A549 (cell line): ENCODE data around the gene EPHA1. TPM values are rescaled to one million over a fixed set of nuclear protein-coding genes. Genes with fewer than 3 reads are reported as not detected.

Experiments used
- ATAC-seq, 2 experiments: fragments of 200-7000 bp in 1 of 2; fragments of >200 bp in 1 of 2; cut with Nextera tagmentation in 1 of 2; cut with Tn5 transposase in 1 of 2; 3 replicates each; pipeline versions ENCODE4 v1.8.0 to v1.9.1; 2018 to 2020; ENCODE audit warnings: mild to moderate bottlenecking in 1 of 2, moderate library complexity in 1 of 2
- CTCF ChIA-PET: fragments of 300-600 bp; sonication (Branson Sonifier 250); formaldehyde crosslinking; extraction: SDS; loops from one replicate; lab custom pipeline; 2021; ENCODE audit warnings: antibody characterized with exemption, inconsistent platforms; lab: Yijun Ruan, JAX
- POLR2A ChIA-PET: fragments of 350-600 bp; formaldehyde crosslinking; extraction: SDS; loops from one replicate; lab custom pipeline; 2021; ENCODE audit warnings: antibody characterized with exemption, inconsistent platforms; lab: Yijun Ruan, JAX
- DNase-seq, 2 experiments: peaks; one replicate each; pipeline versions ENCODE4 v3.0.0 to v3.0.0-alpha.2; 2011 to 2016; ENCODE audit warnings: low read depth in 1 of 2, low spot score in 1 of 2
- FAIRE-seq: peaks from 2 replicates; lab custom pipeline; 2011; peaks lifted over from hg19 to GRCh38; lab: Jason Lieb, UNC
- H3K27ac ChIP-seq, 2 experiments: fragments of >200 bp; sonication (Bioruptor Twin); formaldehyde crosslinking; 3 replicates each; pipeline ENCODE4 v1.5.1; 2016 to 2017
- H3K4me1 ChIP-seq: fragments of >200 bp; sonication (Bioruptor Twin); formaldehyde crosslinking; 3 replicates; pipeline ENCODE4 v1.6.1; 2016
- H3K4me2 ChIP-seq: fragments of >200 bp; sonication (Bioruptor Twin); formaldehyde crosslinking; 3 replicates; pipeline ENCODE4 v1.6.1; 2016
- H3K4me3 ChIP-seq: fragments of >200 bp; sonication (Bioruptor Twin); formaldehyde crosslinking; 3 replicates; pipeline ENCODE4 v1.5.1; 2016
- H3K9me3 ChIP-seq: fragments of >200 bp; sonication (Bioruptor Twin); formaldehyde crosslinking; 3 replicates; pipeline ENCODE4 v1.6.1; 2016
- CHD2 ChIP-seq: fragments of 150-350 bp; IDR thresholded peaks from 2 replicates; pipeline ENCODE4 v1.6.1; 2014; ENCODE audit warnings: low read length; ENCODE audit not compliant: partially characterized antibody
- CHD4 ChIP-seq: fragments of 200-600 bp; sonication (generic); IDR thresholded peaks from 2 replicates; pipeline ENCODE4 v1.6.1; 2016; ENCODE audit warnings: antibody characterized with exemption, mild to moderate bottlenecking, borderline replicate concordance
- EHMT2 ChIP-seq: fragments of 200-600 bp; sonication (generic); IDR thresholded peaks from 2 replicates; pipeline ENCODE4 v1.6.1; 2016; ENCODE audit warnings: antibody characterized with exemption, low read depth, mild to moderate bottlenecking, moderate library complexity
- ESRRA ChIP-seq: fragments of 150-350 bp; IDR thresholded peaks from 2 replicates; pipeline ENCODE4 v1.6.1; 2014; ENCODE audit warnings: mild to moderate bottlenecking, low read length, borderline replicate concordance
- FOXS1 ChIP-seq: fragments of 250-450 bp; sonication (Bioruptor Pico); IDR thresholded peaks from 2 replicates; pipeline ENCODE4 v1.5.0; 2020; ENCODE audit warnings: mild to moderate bottlenecking, moderate library complexity
- HEYL ChIP-seq: fragments of 250-450 bp; sonication (Bioruptor Pico); IDR thresholded peaks from 2 replicates; pipeline ENCODE4 v1.8.0; 2021; ENCODE audit warnings: mild to moderate bottlenecking, moderate library complexity
- JUNB ChIP-seq: fragments of >200 bp; sonication (Bioruptor Twin); formaldehyde crosslinking; IDR thresholded peaks from 2 replicates; pipeline ENCODE4 v1.6.1; 2016
- KDM5A ChIP-seq: fragments of 200-600 bp; sonication (generic); IDR thresholded peaks from 2 replicates; pipeline ENCODE4 v1.6.1; 2016; ENCODE audit warnings: antibody characterized with exemption, mild to moderate bottlenecking
- MAZ ChIP-seq: fragments of 150-350 bp; IDR thresholded peaks from 2 replicates; pipeline ENCODE4 v1.6.1; 2014; ENCODE audit warnings: antibody characterized with exemption, low read depth, low read length, borderline replicate concordance
- MYC ChIP-seq: IDR thresholded peaks from 2 replicates; pipeline ENCODE4 v1.6.1; 2012; ENCODE audit warnings: mild to moderate bottlenecking, inconsistent platforms, low read length, improper control_type of control experiment, borderline replicate concordance
- NFE2L2 ChIP-seq: fragments of 150-350 bp; conservative IDR thresholded peaks from 2 replicates; pipeline ENCODE4 v1.6.1; 2014; ENCODE audit warnings: low read length
- NPAS2 ChIP-seq: fragments of 250-450 bp; sonication (Bioruptor Pico); IDR thresholded peaks from 2 replicates; pipeline ENCODE4 v1.8.0; 2022; ENCODE audit warnings: mild to moderate bottlenecking, moderate library complexity, borderline replicate concordance
- NR3C1 ChIP-seq: fragments of >200 bp; sonication (Bioruptor Twin); formaldehyde crosslinking; IDR thresholded peaks from 3 replicates; pipeline ENCODE4 v1.6.1; 2017
- PHF8 ChIP-seq: fragments of 200-600 bp; sonication (generic); IDR thresholded peaks from 2 replicates; pipeline ENCODE4 v1.6.1; 2016; ENCODE audit warnings: low read depth, mild to moderate bottlenecking, antibody characterized with exemption, moderate library complexity, borderline replicate concordance
- POLR2A ChIP-seq: IDR thresholded peaks from 2 replicates; pipeline ENCODE4 v1.6.1; 2012; ENCODE audit warnings: mild to moderate bottlenecking, low read length
- RFX5 ChIP-seq: fragments of 450-650 bp; IDR thresholded peaks from 2 replicates; pipeline ENCODE4 v1.7.1; 2014; ENCODE audit warnings: antibody characterized with exemption, mild to moderate bottlenecking, moderate library complexity
- RNF2 ChIP-seq: fragments of 200-600 bp; sonication (generic); IDR thresholded peaks from 2 replicates; pipeline ENCODE4 v1.6.1; 2016; ENCODE audit warnings: low read depth, mild to moderate bottlenecking, antibody characterized with exemption, moderate library complexity, borderline replicate concordance
- SMC3 ChIP-seq: fragments of >200 bp; sonication (Bioruptor Twin); formaldehyde crosslinking; IDR thresholded peaks from 3 replicates; pipeline ENCODE4 v1.6.1; 2018; ENCODE audit warnings: inconsistent platforms
- TFCP2L1 ChIP-seq: fragments of 250-450 bp; sonication (Bioruptor Pico); IDR thresholded peaks from 2 replicates; pipeline ENCODE4 v1.5.0; 2021; ENCODE audit warnings: mild to moderate bottlenecking
- ZSCAN20 ChIP-seq: fragments of 250-450 bp; sonication (Bioruptor Pico); IDR thresholded peaks from 2 replicates; pipeline ENCODE4 v1.8.0; 2022; ENCODE audit warnings: mild to moderate bottlenecking, moderate library complexity
- WGBS: methylation state at CpG from one replicate; pipeline ENCODE4 v1.1.6; 2017; ENCODE audit errors: missing lambda C conversion rate; 5-methylcytosine and 5-hydroxymethylcytosine counted together
- polyA plus RNA-seq, 4 experiments: library from polyadenylated mRNA; depleted of rRNA in 3 of 4; stranded (reverse); fragments of >200 nt; fragmentation: RNase III in 1 of 4; extraction: RNeasy Plus Mini Kit Qiagen cat#74134 plus additional on column Dnase treatment in 1 of 4; gene quantifications; 2 replicates in 3 of 4; 3 replicates in 1 of 4; pipeline ENCODE4 v1.2.3, GENCODE V29; 2011 to 2017
- TF ChIP-seq, protein P1 (sequence below): IDR thresholded peaks from 2 replicates; pipeline ENCODE4 v1.6.1; 2012
- TF ChIP-seq, protein P2 (sequence below): fragments of >200 bp; sonication (Bioruptor Twin); formaldehyde crosslinking; IDR thresholded peaks from 3 replicates; pipeline ENCODE4 v1.6.1; 2016
- TF ChIP-seq, protein P3 (sequence below): fragments of 250-450 bp; sonication (Bioruptor Pico); IDR thresholded peaks from 2 replicates; pipeline ENCODE4 v1.5.0; 2021; ENCODE audit warnings: mild to moderate bottlenecking, moderate library complexity, borderline replicate concordance
- TF ChIP-seq, protein P4 (sequence below): fragments of >200 bp; sonication (Bioruptor Twin); formaldehyde crosslinking; IDR thresholded peaks from 3 replicates; pipeline ENCODE4 v1.5.1; 2016
- TF ChIP-seq, protein P5 (sequence below): IDR thresholded peaks from 2 replicates; pipeline ENCODE4 v1.6.1; 2012
- TF ChIP-seq, protein P6 (sequence below): fragments of 250-450 bp; sonication (Bioruptor Pico); IDR thresholded peaks from 2 replicates; pipeline ENCODE4 v1.5.0; 2020; ENCODE audit warnings: low read depth, mild to moderate bottlenecking, moderate library complexity

EPHA1 gene
- polyA plus RNA-seq, 2 of the 4 experiments (the other 2 are of a cell fraction) = not detected

DNA sequence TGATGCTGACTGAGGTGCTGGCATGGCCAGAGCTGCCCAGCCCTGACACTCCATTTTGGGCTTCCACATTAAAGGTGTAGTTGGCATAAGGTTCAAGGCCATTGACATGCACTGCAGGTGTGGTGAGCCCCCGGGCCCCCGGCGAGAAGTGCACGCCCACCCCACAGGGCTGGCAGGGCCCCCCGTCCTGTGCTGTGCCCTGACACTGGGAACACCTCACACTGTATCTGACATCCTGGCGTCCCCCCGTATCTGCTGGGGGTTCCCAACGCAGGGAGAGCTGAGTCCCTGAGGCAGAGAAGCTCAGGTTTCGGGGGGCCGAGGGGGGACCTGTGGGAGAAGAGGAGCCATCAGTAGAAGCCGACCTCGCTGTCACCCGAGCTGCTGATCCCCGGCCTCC, 10.0 kb downstream of the EPHA1 start:
- CTCF ChIA-PET = interaction anchor here (0.7 to 4.3 kb wide), 6 partner anchors 10 to 69 kb away, joined by 4 to 19 read pairs (median 7); partner anchors contain the start of gene EPHA1
- WGBS = 78% methylated on average over 6 of the region's 14 CpGs
- no peak overlapping the region for H3K4me2 ChIP-seq
- no peak overlapping the region for H3K4me3 ChIP-seq
- FAIRE-seq = no peak
- POLR2A ChIA-PET = no interaction called here
- ATAC-seq = no peak
- H3K9me3 ChIP-seq = no peaks in the 10 kb centered on the region
- no peaks in the 10 kb centered on the region for H3K4me1 ChIP-seq
- TF ChIP-seq EHMT2 (no peak), CHD2 (no peak), NFE2L2 (no peak), TFCP2L1 (CRISPR knock-in tag) (no peak), NPAS2 (CRISPR knock-in tag) (no peak), PHF8 (no peak), MYC (no peak), FOXS1 (CRISPR knock-in tag) (no peak), MAZ (no peak), RNF2 (no peak), NR3C1 (no peak), KDM5A (no peak), ZSCAN20 (no peak), ESRRA (no peak)
- TF ChIP-seq, protein P1, sequence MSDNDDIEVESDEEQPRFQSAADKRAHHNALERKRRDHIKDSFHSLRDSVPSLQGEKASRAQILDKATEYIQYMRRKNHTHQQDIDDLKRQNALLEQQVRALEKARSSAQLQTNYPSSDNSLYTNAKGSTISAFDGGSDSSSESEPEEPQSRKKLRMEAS = no peak
- TF ChIP-seq, protein P2, sequence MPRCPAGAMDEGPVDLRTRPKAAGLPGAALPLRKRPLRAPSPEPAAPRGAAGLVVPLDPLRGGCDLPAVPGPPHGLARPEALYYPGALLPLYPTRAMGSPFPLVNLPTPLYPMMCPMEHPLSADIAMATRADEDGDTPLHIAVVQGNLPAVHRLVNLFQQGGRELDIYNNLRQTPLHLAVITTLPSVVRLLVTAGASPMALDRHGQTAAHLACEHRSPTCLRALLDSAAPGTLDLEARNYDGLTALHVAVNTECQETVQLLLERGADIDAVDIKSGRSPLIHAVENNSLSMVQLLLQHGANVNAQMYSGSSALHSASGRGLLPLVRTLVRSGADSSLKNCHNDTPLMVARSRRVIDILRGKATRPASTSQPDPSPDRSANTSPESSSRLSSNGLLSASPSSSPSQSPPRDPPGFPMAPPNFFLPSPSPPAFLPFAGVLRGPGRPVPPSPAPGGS = no peak
- TF ChIP-seq, all 56 proteins: peak for 0
- no peak overlapping the region for H3K27ac ChIP-seq
- no peak for DNase-seq

DNA sequence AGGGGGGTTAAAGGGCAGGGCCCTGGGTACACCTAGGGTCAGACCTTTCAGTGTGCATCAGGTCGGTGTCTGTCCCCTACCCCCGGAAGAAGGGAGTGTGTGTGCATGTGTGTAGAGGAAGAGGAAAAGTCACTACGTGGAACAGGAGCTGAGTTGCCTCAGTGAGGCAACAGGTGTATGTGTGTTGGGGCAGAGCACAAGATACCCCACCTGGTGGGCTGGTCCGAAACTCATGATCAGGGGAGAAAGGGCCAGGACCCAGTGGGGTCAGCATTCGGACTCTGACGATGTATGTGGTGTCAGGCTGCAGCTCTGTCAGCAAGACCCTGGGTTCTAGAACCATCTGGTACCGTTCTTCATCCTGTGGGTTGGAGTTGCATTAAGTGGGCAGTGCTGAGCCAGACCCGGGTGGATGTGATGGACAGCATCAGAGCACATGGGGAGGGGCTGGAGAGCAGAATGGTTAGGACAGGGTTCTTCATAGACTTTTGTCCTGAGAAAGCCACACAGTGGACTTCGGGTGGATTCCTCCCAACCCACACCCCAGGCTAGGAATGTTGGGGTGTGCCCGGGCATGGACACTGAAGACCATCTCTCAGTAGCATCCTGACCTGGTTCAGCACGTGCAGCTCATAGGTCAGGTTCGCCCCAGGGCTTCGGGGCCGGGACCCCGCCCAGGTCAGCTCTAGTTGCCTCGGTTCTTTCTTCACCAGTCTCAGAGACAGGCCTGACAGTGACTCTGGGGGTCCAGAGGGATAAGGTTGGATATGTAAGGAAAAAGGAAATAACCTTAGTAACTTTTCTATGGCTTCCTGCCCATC, 10.7 kb downstream of the EPHA1 start:
- no peak overlapping the region for H3K4me3 ChIP-seq
- peaks cover 2% of the 10 kb centered on the region; the same call in 1 of the 3 replicates for H3K4me1 ChIP-seq
- no peaks in the 10 kb centered on the region for H3K9me3 ChIP-seq
- no peak for ATAC-seq
- POLR2A ChIA-PET = no interaction called here
- H3K4me2 ChIP-seq = no peak overlapping the region
- H3K27ac ChIP-seq = no peak overlapping the region
- CTCF ChIA-PET = interaction anchor here (1.0 to 4.3 kb wide), 5 partner anchors 10 to 19 kb away, joined by 4 to 19 read pairs (median 10); partner anchors contain the start of gene EPHA1
- TF ChIP-seq, protein P3, sequence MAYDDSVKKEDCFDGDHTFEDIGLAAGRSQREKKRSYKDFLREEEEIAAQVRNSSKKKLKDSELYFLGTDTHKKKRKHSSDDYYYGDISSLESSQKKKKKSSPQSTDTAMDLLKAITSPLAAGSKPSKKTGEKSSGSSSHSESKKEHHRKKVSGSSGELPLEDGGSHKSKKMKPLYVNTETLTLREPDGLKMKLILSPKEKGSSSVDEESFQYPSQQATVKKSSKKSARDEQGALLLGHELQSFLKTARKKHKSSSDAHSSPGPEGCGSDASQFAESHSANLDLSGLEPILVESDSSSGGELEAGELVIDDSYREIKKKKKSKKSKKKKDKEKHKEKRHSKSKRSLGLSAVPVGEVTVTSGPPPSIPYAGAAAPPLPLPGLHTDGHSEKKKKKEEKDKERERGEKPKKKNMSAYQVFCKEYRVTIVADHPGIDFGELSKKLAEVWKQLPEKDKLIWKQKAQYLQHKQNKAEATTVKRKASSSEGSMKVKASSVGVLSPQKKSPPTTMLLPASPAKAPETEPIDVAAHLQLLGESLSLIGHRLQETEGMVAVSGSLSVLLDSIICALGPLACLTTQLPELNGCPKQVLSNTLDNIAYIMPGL = no peak
- TF ChIP-seq NR3C1 (no peak), MAZ (no peak), JUNB (no peak), ESRRA (no peak), RFX5 (no peak), SMC3 (no peak), HEYL (no peak), POLR2A (no peak), CHD4 (no peak), CHD2 (no peak), KDM5A (no peak), ZSCAN20 (no peak), FOXS1 (CRISPR knock-in tag) (no peak)
- TF ChIP-seq, protein P4, sequence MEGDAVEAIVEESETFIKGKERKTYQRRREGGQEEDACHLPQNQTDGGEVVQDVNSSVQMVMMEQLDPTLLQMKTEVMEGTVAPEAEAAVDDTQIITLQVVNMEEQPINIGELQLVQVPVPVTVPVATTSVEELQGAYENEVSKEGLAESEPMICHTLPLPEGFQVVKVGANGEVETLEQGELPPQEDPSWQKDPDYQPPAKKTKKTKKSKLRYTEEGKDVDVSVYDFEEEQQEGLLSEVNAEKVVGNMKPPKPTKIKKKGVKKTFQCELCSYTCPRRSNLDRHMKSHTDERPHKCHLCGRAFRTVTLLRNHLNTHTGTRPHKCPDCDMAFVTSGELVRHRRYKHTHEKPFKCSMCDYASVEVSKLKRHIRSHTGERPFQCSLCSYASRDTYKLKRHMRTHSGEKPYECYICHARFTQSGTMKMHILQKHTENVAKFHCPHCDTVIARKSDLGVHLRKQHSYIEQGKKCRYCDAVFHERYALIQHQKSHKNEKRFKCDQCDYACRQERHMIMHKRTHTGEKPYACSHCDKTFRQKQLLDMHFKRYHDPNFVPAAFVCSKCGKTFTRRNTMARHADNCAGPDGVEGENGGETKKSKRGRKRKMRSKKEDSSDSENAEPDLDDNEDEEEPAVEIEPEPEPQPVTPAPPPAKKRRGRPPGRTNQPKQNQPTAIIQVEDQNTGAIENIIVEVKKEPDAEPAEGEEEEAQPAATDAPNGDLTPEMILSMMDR = no peak
- TF ChIP-seq, protein P5, sequence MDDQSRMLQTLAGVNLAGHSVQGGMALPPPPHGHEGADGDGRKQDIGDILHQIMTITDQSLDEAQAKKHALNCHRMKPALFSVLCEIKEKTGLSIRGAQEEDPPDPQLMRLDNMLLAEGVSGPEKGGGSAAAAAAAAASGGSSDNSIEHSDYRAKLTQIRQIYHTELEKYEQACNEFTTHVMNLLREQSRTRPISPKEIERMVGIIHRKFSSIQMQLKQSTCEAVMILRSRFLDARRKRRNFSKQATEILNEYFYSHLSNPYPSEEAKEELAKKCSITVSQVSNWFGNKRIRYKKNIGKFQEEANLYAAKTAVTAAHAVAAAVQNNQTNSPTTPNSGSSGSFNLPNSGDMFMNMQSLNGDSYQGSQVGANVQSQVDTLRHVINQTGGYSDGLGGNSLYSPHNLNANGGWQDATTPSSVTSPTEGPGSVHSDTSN = no peak
- TF ChIP-seq, protein P6, sequence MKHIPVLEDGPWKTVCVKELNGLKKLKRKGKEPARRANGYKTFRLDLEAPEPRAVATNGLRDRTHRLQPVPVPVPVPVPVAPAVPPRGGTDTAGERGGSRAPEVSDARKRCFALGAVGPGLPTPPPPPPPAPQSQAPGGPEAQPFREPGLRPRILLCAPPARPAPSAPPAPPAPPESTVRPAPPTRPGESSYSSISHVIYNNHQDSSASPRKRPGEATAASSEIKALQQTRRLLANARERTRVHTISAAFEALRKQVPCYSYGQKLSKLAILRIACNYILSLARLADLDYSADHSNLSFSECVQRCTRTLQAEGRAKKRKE (CRISPR knock-in tag) = no peak
- FAIRE-seq = no peak
- no peak for DNase-seq
- WGBS = 52% methylated on average over 14 of the region's 16 CpGs
